ENCODE data around the gene WDR31. TPM values are rescaled to one million over a fixed set of nuclear protein-coding genes. Genes with fewer than 3 reads are reported as not detected.
"Not testable (repeated sequence)": the region's sequence is repeated elsewhere in the genome, so short reads cannot be mapped to it uniquely, and the experiment has no call there.

Gene WDR31
- polyA plus RNA-seq, 1 donor (not counting 4 experiments of a cell fraction or from before 2014, with no cell fraction given): 0.94 TPM

- dilution Hi-C loops (cut with MboI; ENCODE audit: extremely low pct_ligation_motif_present, low sequenced_read_pairs): no loop called here
- H3K36me3 ChIP-seq (ENCODE audit: control insufficient read depth in 2 of 2, extremely low read depth in 1 of 2, insufficient read depth in 2 of 2, low read length in 2 of 2): peaks cover 2 to 19% of the 10 kb centered on the region in 2 experiments
Observed at GRCh38 chr9:113386571-113387393, 46.7 kb upstream of the WDR31 start.

GRCh38 chr9:113381909-113382411 lies 41.9 kb upstream of the WDR31 start:
- Histone ChIP-seq H3K9me1 (ENCODE audit: control insufficient read depth, extremely low read depth, insufficient read depth, low read length) (no peaks in the 10 kb centered on the region), H3K9me3 (ENCODE audit: control insufficient read depth, low read depth, low read length) (no peaks in the 10 kb centered on the region), H3K4me1 (ENCODE audit: control insufficient read depth, extremely low read depth, insufficient read depth, low read length) (peaks cover 14% of the 10 kb centered on the region), H4K20me1 (ENCODE audit: control insufficient read depth, extremely low read depth, insufficient read depth, low read length) (no peaks in the 10 kb centered on the region), H2AFZ (ENCODE audit: control insufficient read depth, low read length) (peak overlapping the region; percentile 16), H3K27me3 (ENCODE audit: control insufficient read depth, extremely low read depth, insufficient read depth, low read length) (no peaks in the 10 kb centered on the region), H3K4me3 (ENCODE audit: control insufficient read depth in 2 of 3, extremely low read depth in 1 of 3, insufficient read depth in 2 of 3, low read depth in 1 of 3, low read length in 3 of 3) (no peak overlapping the region), H3K79me2 (ENCODE audit: control insufficient read depth, insufficient read depth, low read length) (no peaks in the 10 kb centered on the region), H3K9ac (ENCODE audit: control insufficient read depth, extremely low read depth, insufficient read depth, low read length) (peak overlapping the region; percentile 28), H3K36me3 (ENCODE audit: control insufficient read depth in 2 of 2, extremely low read depth in 1 of 2, insufficient read depth in 2 of 2, low read length in 2 of 2) (peaks cover 0 to 2% of the 10 kb centered on the region in 2 experiments), H3K4me2 (ENCODE audit: control insufficient read depth, extremely low read depth, insufficient read depth, low read depth, low read length) (peak overlapping the region; percentile 27), H3K27ac (ENCODE audit: control insufficient read depth, insufficient read depth, low read length) (no peak overlapping the region)
- dilution Hi-C loops (cut with MboI; ENCODE audit: extremely low pct_ligation_motif_present, low sequenced_read_pairs): no loop called here
- FAIRE-seq: no peak
- no peak for DNase-seq (ENCODE audit: low read depth, low spot score)
- TF ChIP-seq EZH2 (IDR thresholded peaks at IDR 0.05; ENCODE audit: low read length) (no peak), CTCF (optimal IDR thresholded peaks at IDR 0.05 in 1 of 3, IDR thresholded peaks at IDR 0.05 in 1 of 3, conservative IDR thresholded peaks at IDR 0.05 in 1 of 3; ENCODE audit: extremely low read depth in 1 of 3, insufficient read depth in 2 of 3, low read length in 3 of 3) (no peak)

More at GRCh38 chr9:113386571-113387393, 46.7 kb upstream of the WDR31 start:
- no peak overlapping the region for H3K4me3 ChIP-seq (ENCODE audit: control insufficient read depth in 2 of 3, extremely low read depth in 1 of 3, insufficient read depth in 2 of 3, low read depth in 1 of 3, low read length in 3 of 3)
- no peaks in the 10 kb centered on the region for H3K27me3 ChIP-seq (ENCODE audit: control insufficient read depth, extremely low read depth, insufficient read depth, low read length)
- H3K9me1 ChIP-seq (ENCODE audit: control insufficient read depth, extremely low read depth, insufficient read depth, low read length): no peaks in the 10 kb centered on the region
- H3K4me1 ChIP-seq (ENCODE audit: control insufficient read depth, extremely low read depth, insufficient read depth, low read length): peaks cover 6% of the 10 kb centered on the region
- no peak overlapping the region for H3K4me2 ChIP-seq (ENCODE audit: control insufficient read depth, extremely low read depth, insufficient read depth, low read depth, low read length)
- H3K79me2 ChIP-seq (ENCODE audit: control insufficient read depth, insufficient read depth, low read length): no peaks in the 10 kb centered on the region
- no peak for TF ChIP-seq CTCF (optimal IDR thresholded peaks at IDR 0.05 in 1 of 3, IDR thresholded peaks at IDR 0.05 in 1 of 3, conservative IDR thresholded peaks at IDR 0.05 in 1 of 3; ENCODE audit: extremely low read depth in 1 of 3, insufficient read depth in 2 of 3, low read length in 3 of 3)
- TF ChIP-seq EZH2 (IDR thresholded peaks at IDR 0.05; ENCODE audit: low read length): no peak
- FAIRE-seq: no peak
- H2AFZ ChIP-seq (ENCODE audit: control insufficient read depth, low read length): no peak overlapping the region
- no peaks in the 10 kb centered on the region for H4K20me1 ChIP-seq (ENCODE audit: control insufficient read depth, extremely low read depth, insufficient read depth, low read length)
- no peak overlapping the region for H3K27ac ChIP-seq (ENCODE audit: control insufficient read depth, insufficient read depth, low read length)
- no peak overlapping the region for H3K9ac ChIP-seq (ENCODE audit: control insufficient read depth, extremely low read depth, insufficient read depth, low read length)
- no peaks in the 10 kb centered on the region for H3K9me3 ChIP-seq (ENCODE audit: control insufficient read depth, low read depth, low read length)
- no peak for DNase-seq (ENCODE audit: low read depth, low spot score)

- H3K9me3 ChIP-seq (ENCODE audit: control insufficient read depth, low read depth, low read length); H3K79me2 ChIP-seq (ENCODE audit: control insufficient read depth, insufficient read depth, low read length); H3K27ac ChIP-seq (ENCODE audit: control insufficient read depth, insufficient read depth, low read length); H2AFZ ChIP-seq (ENCODE audit: control insufficient read depth, low read length); H3K9ac ChIP-seq (ENCODE audit: control insufficient read depth, extremely low read depth, insufficient read depth, low read length); H3K4me3 ChIP-seq (ENCODE audit: control insufficient read depth in 2 of 3, extremely low read depth in 1 of 3, insufficient read depth in 2 of 3, low read depth in 1 of 3, low read length in 3 of 3); H3K4me2 ChIP-seq (ENCODE audit: control insufficient read depth, extremely low read depth, insufficient read depth, low read depth, low read length); H3K36me3 ChIP-seq (ENCODE audit: control insufficient read depth in 2 of 2, extremely low read depth in 1 of 2, insufficient read depth in 2 of 2, low read length in 2 of 2); dilution Hi-C loops (cut with MboI; ENCODE audit: extremely low pct_ligation_motif_present, low sequenced_read_pairs); H3K27me3 ChIP-seq (ENCODE audit: control insufficient read depth, extremely low read depth, insufficient read depth, low read length); DNase-seq (ENCODE audit: low read depth, low spot score); FAIRE-seq; H4K20me1 ChIP-seq (ENCODE audit: control insufficient read depth, extremely low read depth, insufficient read depth, low read length); H3K9me1 ChIP-seq (ENCODE audit: control insufficient read depth, extremely low read depth, insufficient read depth, low read length): not testable (repeated sequence)
- H3K4me1 ChIP-seq (ENCODE audit: control insufficient read depth, extremely low read depth, insufficient read depth, low read length): peaks cover 14% of the 10 kb centered on the region
Observed at GRCh38 chr9:113381441-113381840, 41.4 kb upstream of the WDR31 start.

All from keratinocyte (primary cell).